Measurements from ENCODE around the gene LIN37. TPM values are rescaled to one million over a fixed set of nuclear protein-coding genes. Genes with fewer than 3 reads are reported as not detected.

Gene LIN37
- total RNA-seq, 1 donor from 2014 or later, result 9.0 TPM

DNA sequence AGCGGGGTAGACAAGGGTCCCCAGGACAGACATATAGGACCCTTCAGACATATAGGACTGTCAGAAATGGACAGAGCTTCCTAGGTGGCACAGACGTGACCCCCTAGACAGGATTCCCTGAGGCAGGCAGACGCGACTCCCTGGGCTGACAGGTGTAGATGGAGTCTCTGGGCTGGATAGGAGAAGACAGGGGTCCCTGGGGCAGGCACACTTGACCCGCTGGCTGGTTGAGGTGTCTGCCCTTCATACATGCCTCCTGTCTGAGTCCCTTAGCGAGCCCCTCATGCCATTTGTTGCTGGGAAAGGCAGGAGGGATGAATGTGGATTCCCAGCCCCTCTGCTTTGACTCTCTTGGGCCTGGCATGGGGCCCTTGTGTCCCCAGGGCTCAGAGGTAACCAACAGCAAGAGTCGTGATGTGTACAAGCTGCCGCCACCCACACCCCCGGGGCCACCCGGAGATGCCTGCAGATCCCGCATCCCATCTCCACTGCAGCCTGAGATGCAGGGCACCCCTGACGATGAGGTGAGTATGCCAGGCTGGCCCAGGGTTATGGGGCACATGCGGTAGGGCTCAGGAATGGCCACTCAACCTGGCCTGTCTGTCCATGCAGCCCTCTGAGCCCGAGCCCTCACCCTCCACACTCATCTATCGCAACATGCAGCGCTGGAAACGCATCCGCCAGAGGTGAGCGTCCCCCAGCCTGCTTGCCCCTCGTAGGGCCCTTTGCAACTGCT, 5.4 kb downstream of the LIN37 start:
- Mint-ChIP-seq H3K4me1 (ENCODE audit: unreplicated experiment) (peaks cover 21% of the 10 kb centered on the region), H3K9me3 (ENCODE audit: unreplicated experiment) (no peaks in the 10 kb centered on the region), H3K27me3 (ENCODE audit: unreplicated experiment) (peaks cover 23% of the 10 kb centered on the region), H3K27ac (ENCODE audit: unreplicated experiment) (no peak overlapping the region), H3K36me3 (ENCODE audit: low read depth, unreplicated experiment) (peaks cover 8% of the 10 kb centered on the region), H3K4me3 (ENCODE audit: unreplicated experiment) (peak overlapping the region; percentile 15)
- DNase-seq (ENCODE audit: low spot score), result no peak
- no peak for TF ChIP-seq CTCF (IDR thresholded peaks at IDR 0.05; ENCODE audit: unreplicated experiment)

- H3K9me3 Mint-ChIP-seq (ENCODE audit: unreplicated experiment), result no peaks in the 10 kb centered on the region
- peaks cover 8% of the 10 kb centered on the region for H3K36me3 Mint-ChIP-seq (ENCODE audit: low read depth, unreplicated experiment)
- TF ChIP-seq CTCF (IDR thresholded peaks at IDR 0.05; ENCODE audit: unreplicated experiment), result no peak
- H3K27me3 Mint-ChIP-seq (ENCODE audit: unreplicated experiment), result peaks cover 25% of the 10 kb centered on the region
- no peak overlapping the region for H3K27ac Mint-ChIP-seq (ENCODE audit: unreplicated experiment)
- no peak for DNase-seq (ENCODE audit: low spot score)
- peak overlapping the region; percentile 83 for H3K4me3 Mint-ChIP-seq (ENCODE audit: unreplicated experiment)
- peaks cover 20% of the 10 kb centered on the region for H3K4me1 Mint-ChIP-seq (ENCODE audit: unreplicated experiment)
Observed at GRCh38 chr19:35754370-35755130, 6.2 kb downstream of the LIN37 start.

DNA sequence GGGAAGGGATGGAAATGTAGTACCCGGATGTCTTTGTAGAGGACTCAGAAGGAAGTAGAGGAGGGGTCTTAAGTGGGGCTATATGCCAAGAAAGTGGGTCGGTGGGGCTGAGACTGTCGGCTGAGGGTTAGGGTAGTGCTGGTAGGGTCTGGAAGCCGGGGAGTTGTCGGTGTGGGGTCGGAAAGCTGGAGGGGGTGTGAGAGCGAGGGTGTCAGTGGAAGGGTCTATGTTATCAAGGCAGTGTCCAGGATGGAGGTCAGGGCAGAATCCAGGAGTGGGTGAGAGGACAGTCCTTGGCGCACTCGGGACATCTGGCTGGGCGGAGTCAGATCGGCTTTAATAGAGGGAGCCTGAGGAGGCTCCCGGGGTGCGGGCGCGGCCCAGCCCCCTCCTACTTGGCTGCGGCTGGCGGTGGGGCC, 6.8 kb downstream of the LIN37 start:
- no peaks in the 10 kb centered on the region for H3K9me3 Mint-ChIP-seq (ENCODE audit: unreplicated experiment)
- TF ChIP-seq CTCF (IDR thresholded peaks at IDR 0.05; ENCODE audit: unreplicated experiment), result no peak
- peaks cover 25% of the 10 kb centered on the region for H3K27me3 Mint-ChIP-seq (ENCODE audit: unreplicated experiment)
- peaks cover 18% of the 10 kb centered on the region for H3K4me1 Mint-ChIP-seq (ENCODE audit: unreplicated experiment)
- peaks cover 8% of the 10 kb centered on the region for H3K36me3 Mint-ChIP-seq (ENCODE audit: low read depth, unreplicated experiment)
- H3K27ac Mint-ChIP-seq (ENCODE audit: unreplicated experiment), result no peak overlapping the region
- H3K4me3 Mint-ChIP-seq (ENCODE audit: unreplicated experiment), result peak overlapping the region; percentile 83
- no peak for DNase-seq (ENCODE audit: low spot score)

DNA sequence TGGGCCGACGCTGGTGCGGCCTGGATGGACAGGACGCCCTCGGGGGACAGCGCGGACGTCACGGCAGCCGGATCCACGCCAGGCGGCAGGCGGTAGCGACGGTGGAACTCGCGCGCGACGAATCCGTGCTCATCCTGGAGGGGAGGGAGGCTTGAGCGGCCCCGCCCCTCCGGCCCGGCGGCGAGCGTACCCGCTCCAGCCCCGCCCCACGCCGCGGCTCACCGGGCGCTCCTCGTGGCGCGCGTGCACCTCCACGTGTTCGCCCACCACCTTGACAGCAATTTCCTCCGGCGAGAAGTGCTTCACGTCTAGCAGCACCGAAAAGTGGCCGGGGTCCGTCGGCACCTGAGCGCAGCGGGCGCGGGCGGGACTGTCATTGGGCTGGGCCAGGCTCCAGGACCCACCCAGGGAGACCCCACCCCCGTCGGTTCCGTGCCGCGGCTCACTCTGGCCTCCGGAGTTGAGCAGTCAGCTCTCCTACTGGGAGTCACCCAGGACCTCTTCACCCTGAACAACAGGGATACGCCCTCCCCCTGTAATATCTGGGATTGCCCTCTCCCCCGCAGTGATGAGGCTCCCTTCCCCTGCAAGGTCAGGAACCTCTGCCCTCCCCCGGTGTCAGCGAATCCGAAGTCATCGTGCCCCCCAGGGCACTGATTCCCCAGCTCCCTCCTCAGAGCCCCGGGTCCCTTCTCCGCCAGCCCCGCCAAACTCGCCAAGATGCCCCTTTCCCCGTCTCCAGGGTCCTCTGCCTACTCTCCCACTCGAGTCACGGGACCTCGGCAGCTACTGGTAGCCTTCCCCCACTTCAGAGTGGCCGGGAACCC, 7.4 kb downstream of the LIN37 start:
- TF ChIP-seq CTCF (IDR thresholded peaks at IDR 0.05; ENCODE audit: unreplicated experiment), result no peak
- Mint-ChIP-seq H3K4me1 (ENCODE audit: unreplicated experiment) (peaks cover 18% of the 10 kb centered on the region), H3K4me3 (ENCODE audit: unreplicated experiment) (peak overlapping the region; percentile 81), H3K27me3 (ENCODE audit: unreplicated experiment) (peaks cover 25% of the 10 kb centered on the region), H3K36me3 (ENCODE audit: low read depth, unreplicated experiment) (peaks cover 8% of the 10 kb centered on the region), H3K9me3 (ENCODE audit: unreplicated experiment) (no peaks in the 10 kb centered on the region), H3K27ac (ENCODE audit: unreplicated experiment) (no peak overlapping the region)
- DNase-seq (ENCODE audit: low spot score), result no peak
